ENCODE measurements around the gene FBXO40.

- no peak for TF ChIP-seq TCF12 (IDR thresholded peaks at IDR 0.05; ENCODE audit: low read depth, low read length)
- no peak for TF ChIP-seq NRF1 (IDR thresholded peaks at IDR 0.05; ENCODE audit: low read depth, low read length)
- TF ChIP-seq, protein P1, sequence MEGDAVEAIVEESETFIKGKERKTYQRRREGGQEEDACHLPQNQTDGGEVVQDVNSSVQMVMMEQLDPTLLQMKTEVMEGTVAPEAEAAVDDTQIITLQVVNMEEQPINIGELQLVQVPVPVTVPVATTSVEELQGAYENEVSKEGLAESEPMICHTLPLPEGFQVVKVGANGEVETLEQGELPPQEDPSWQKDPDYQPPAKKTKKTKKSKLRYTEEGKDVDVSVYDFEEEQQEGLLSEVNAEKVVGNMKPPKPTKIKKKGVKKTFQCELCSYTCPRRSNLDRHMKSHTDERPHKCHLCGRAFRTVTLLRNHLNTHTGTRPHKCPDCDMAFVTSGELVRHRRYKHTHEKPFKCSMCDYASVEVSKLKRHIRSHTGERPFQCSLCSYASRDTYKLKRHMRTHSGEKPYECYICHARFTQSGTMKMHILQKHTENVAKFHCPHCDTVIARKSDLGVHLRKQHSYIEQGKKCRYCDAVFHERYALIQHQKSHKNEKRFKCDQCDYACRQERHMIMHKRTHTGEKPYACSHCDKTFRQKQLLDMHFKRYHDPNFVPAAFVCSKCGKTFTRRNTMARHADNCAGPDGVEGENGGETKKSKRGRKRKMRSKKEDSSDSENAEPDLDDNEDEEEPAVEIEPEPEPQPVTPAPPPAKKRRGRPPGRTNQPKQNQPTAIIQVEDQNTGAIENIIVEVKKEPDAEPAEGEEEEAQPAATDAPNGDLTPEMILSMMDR (IDR thresholded peaks at IDR 0.05; ENCODE audit: control extremely low read depth in 1 of 3, insufficient read depth in 1 of 3, low read depth in 1 of 3, low read length in 3 of 3), result no peak
- TF ChIP-seq CBX8 (IDR thresholded peaks at IDR 0.05; ENCODE audit: borderline replicate concordance, low read depth, low read length), result no peak
- no peak for TF ChIP-seq JUN (IDR thresholded peaks at IDR 0.05; ENCODE audit: low read depth, low read length)
- no peak for TF ChIP-seq RNF2 (IDR thresholded peaks at IDR 0.05; ENCODE audit: borderline replicate concordance, low read depth, low read length, missing control alignments, poor library complexity, severe bottlenecking)
These were observed 31.0 kb upstream of the FBXO40 start for GRCh38 chr3:121562148-121562547.
